ENCODE results near the gene DEFB125. TPM values are rescaled to one million over a fixed set of nuclear protein-coding genes. Genes with fewer than 3 reads are reported as not detected.

The DEFB125 gene
- total and polyA plus RNA-seq, 9 of the 15 experiments (the other 6 are each of a cell fraction or from before 2014, with no cell fraction given): not detected

DNA sequence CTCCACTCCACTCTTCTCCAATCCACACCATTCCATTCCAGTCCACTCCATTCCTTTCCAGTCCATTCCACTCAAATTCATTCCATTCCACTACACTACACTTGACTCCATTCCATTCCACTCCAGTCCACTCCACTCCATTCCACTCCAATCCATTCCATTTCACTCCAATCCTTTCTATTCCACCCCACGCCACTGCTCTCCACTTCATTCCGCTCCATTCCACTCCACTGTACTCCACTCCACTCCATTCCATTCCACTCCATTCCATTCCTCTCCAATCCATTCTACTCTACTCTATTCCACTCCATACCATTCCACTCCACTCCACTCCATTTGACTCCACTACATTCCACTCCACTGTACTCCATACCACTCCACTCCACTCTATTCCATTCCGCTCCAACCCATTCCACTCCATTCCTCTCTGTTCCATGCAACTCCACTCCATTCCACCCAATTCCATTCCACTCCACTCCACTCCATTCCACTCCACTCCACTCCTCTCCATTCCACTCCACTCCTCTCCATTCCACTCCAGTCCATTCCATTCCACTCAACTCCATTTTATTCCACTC, 23.4 kb upstream of the DEFB125 start:
- no peaks in the 10 kb centered on the region for H3K9me3 ChIP-seq (replicated peaks; ENCODE audit: control insufficient read depth, insufficient read depth, low read depth, low read length)
- H3K4me1 ChIP-seq (replicated peaks in 1 of 2; ENCODE audit: control insufficient read depth in 2 of 2, insufficient read depth in 2 of 2, low read length in 2 of 2): peaks cover 0 to 3% of the 10 kb centered on the region in 2 experiments; a peak in 2 of 5 replicates
- ChIA-PET POLR2A (no interaction called here), CTCF (ENCODE audit: low intra/inter-chr PET ratio) (no interaction called here)
- H3K27me3 ChIP-seq (ENCODE audit: control insufficient read depth in 2 of 2, insufficient read depth in 2 of 2, low read length in 2 of 2): no peaks in the 10 kb centered on the region
- no peak overlapping the region for H2AFZ ChIP-seq (ENCODE audit: low read depth, low read length)
- no peaks in the 10 kb centered on the region for H3K79me2 ChIP-seq (ENCODE audit: control insufficient read depth, insufficient read depth, low read length)
- no peaks in the 10 kb centered on the region for H3K9me1 ChIP-seq (ENCODE audit: control insufficient read depth, insufficient read depth, low read length)
- no peak overlapping the region for H3K4me3 ChIP-seq
- DNase-seq (ENCODE audit: extremely low read depth in 1 of 4, low spot score in 3 of 4) (no peak), FAIRE-seq (no peak), ATAC-seq (no peak)
- whole genome bisulfite sequencing (ENCODE audit: insufficient coverage, low coverage, missing lambda C conversion rate): 4% methylated on average over 3 of the region's 3 CpGs
- BruUV-seq (replicated peaks): no TSS peak
- intact Hi-C loops (cut with micrococcal nuclease) (no loop called here), in situ Hi-C loops (cut with MboI) (no loop called here)
- H3K27ac ChIP-seq (ENCODE audit: extremely low read depth, low read depth, low read length): no peak overlapping the region
- H4K20me1 ChIP-seq (replicated peaks; ENCODE audit: control insufficient read depth, insufficient read depth, low read length): no peaks in the 10 kb centered on the region
- H3K9ac ChIP-seq (ENCODE audit: insufficient read depth in 1 of 2, low read depth in 2 of 2, low read length in 2 of 2): no peak overlapping the region
- H3K36me3 ChIP-seq (ENCODE audit: control insufficient read depth, insufficient read depth, low read length): no peaks in the 10 kb centered on the region
- H3K4me2 ChIP-seq (ENCODE audit: insufficient read depth, low read length): no peak overlapping the region
- TF ChIP-seq, protein P1, sequence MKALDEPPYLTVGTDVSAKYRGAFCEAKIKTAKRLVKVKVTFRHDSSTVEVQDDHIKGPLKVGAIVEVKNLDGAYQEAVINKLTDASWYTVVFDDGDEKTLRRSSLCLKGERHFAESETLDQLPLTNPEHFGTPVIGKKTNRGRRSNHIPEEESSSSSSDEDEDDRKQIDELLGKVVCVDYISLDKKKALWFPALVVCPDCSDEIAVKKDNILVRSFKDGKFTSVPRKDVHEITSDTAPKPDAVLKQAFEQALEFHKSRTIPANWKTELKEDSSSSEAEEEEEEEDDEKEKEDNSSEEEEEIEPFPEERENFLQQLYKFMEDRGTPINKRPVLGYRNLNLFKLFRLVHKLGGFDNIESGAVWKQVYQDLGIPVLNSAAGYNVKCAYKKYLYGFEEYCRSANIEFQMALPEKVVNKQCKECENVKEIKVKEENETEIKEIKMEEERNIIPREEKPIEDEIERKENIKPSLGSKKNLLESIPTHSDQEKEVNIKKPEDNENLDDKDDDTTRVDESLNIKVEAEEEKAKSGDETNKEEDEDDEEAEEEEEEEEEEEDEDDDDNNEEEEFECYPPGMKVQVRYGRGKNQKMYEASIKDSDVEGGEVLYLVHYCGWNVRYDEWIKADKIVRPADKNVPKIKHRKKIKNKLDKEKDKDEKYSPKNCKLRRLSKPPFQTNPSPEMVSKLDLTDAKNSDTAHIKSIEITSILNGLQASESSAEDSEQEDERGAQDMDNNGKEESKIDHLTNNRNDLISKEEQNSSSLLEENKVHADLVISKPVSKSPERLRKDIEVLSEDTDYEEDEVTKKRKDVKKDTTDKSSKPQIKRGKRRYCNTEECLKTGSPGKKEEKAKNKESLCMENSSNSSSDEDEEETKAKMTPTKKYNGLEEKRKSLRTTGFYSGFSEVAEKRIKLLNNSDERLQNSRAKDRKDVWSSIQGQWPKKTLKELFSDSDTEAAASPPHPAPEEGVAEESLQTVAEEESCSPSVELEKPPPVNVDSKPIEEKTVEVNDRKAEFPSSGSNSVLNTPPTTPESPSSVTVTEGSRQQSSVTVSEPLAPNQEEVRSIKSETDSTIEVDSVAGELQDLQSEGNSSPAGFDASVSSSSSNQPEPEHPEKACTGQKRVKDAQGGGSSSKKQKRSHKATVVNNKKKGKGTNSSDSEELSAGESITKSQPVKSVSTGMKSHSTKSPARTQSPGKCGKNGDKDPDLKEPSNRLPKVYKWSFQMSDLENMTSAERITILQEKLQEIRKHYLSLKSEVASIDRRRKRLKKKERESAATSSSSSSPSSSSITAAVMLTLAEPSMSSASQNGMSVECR (CRISPR knock-in tag; IDR thresholded peaks at IDR 0.05): no peak
- TF ChIP-seq, protein P2, sequence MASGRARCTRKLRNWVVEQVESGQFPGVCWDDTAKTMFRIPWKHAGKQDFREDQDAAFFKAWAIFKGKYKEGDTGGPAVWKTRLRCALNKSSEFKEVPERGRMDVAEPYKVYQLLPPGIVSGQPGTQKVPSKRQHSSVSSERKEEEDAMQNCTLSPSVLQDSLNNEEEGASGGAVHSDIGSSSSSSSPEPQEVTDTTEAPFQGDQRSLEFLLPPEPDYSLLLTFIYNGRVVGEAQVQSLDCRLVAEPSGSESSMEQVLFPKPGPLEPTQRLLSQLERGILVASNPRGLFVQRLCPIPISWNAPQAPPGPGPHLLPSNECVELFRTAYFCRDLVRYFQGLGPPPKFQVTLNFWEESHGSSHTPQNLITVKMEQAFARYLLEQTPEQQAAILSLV (tag; IDR thresholded peaks at IDR 0.05): no peak
- no peak for TF ChIP-seq BDP1 (IDR thresholded peaks at IDR 0.05; ENCODE audit: insufficient read depth, insufficient read length)
- TF ChIP-seq ZNF583 (CRISPR knock-in tag; IDR thresholded peaks at IDR 0.05): no peak
- no peak for TF ChIP-seq NR2C2 (CRISPR knock-in tag; IDR thresholded peaks at IDR 0.05)
- no peak for TF ChIP-seq NR2C2 (tag; IDR thresholded peaks at IDR 0.05)
- TF ChIP-seq ZNF695 (CRISPR knock-in tag; IDR thresholded peaks at IDR 0.05): no peak
- no peak for TF ChIP-seq BACH1 (tag; IDR thresholded peaks at IDR 0.05)
- no peak for TF ChIP-seq ZNF232 (CRISPR knock-in tag; IDR thresholded peaks at IDR 0.05)
- no peak for TF ChIP-seq MAZ (CRISPR knock-in tag; conservative IDR thresholded peaks at IDR 0.05 in 1 of 2, IDR thresholded peaks at IDR 0.05 in 1 of 2)
- TF ChIP-seq, protein P3, sequence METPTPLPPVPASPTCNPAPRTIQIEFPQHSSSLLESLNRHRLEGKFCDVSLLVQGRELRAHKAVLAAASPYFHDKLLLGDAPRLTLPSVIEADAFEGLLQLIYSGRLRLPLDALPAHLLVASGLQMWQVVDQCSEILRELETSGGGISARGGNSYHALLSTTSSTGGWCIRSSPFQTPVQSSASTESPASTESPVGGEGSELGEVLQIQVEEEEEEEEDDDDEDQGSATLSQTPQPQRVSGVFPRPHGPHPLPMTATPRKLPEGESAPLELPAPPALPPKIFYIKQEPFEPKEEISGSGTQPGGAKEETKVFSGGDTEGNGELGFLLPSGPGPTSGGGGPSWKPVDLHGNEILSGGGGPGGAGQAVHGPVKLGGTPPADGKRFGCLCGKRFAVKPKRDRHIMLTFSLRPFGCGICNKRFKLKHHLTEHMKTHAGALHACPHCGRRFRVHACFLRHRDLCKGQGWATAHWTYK (CRISPR knock-in tag; IDR thresholded peaks at IDR 0.05): no peak
- TF ChIP-seq NR3C1 (CRISPR knock-in tag; IDR thresholded peaks at IDR 0.05): no peak
- TF ChIP-seq FOXM1 (IDR thresholded peaks at IDR 0.05; ENCODE audit: low read depth): no peak
- TF ChIP-seq FOXM1 (CRISPR knock-in tag; IDR thresholded peaks at IDR 0.05; ENCODE audit: low read depth): no peak
- no peak for TF ChIP-seq TRIM28 (IDR thresholded peaks at IDR 0.05)
- TF ChIP-seq POLR2B (IDR thresholded peaks at IDR 0.05; ENCODE audit: low read depth, partially characterized antibody): no peak
- TF ChIP-seq, protein P4, sequence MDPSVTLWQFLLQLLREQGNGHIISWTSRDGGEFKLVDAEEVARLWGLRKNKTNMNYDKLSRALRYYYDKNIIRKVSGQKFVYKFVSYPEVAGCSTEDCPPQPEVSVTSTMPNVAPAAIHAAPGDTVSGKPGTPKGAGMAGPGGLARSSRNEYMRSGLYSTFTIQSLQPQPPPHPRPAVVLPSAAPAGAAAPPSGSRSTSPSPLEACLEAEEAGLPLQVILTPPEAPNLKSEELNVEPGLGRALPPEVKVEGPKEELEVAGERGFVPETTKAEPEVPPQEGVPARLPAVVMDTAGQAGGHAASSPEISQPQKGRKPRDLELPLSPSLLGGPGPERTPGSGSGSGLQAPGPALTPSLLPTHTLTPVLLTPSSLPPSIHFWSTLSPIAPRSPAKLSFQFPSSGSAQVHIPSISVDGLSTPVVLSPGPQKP (CRISPR knock-in tag; IDR thresholded peaks at IDR 0.05): no peak
